ENCODE measurements around the gene NXNL1. TPM values are rescaled to one million over a fixed set of nuclear protein-coding genes. Genes with fewer than 3 reads are reported as not detected.

The NXNL1 gene
- total and polyA plus RNA-seq, 2 of the 13 experiments (the other 11 are each of a cell fraction or from before 2014, with no cell fraction given) = not detected

DNA sequence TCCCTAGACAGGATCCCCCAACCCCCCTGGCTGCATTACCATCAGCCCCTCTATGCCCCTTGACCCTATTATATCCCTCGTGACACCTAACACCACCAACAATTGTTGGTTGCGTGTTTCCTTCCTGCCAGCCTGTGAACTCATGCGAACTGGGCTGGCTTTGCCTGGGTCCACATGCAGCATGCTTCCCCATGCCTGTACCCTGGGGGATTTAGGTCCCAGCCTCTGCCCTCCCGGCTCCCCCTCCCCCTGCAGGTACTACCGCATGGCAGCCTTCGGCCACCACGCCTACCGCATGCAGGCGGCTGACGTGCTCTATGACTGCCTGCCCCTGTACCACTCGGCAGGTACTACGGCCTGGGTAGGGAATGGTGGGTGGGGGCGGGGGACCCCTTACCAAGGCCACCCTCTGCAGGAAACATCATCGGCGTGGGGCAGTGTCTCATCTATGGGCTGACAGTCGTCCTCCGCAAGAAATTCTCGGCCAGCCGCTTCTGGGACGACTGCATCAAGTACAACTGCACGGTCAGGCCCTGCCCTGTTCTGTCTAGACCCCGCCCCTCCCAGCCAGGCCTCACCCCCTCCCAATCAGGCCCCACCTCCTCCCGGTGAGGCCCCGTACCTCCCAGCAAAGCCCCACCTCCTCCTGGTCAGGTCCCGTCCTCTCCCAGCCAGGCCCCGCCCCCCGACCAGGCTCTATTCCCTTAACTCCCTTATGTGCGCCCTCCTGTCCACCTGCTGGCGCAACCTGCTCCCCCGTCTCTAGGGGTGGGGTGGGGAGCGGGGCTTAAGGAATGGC is 28.1 kb upstream of the NXNL1 start:
- CTCF ChIA-PET (ENCODE audit: low intra/inter-chr PET ratio, low total read pairs) = no interaction called here
- peaks cover 1 to 4% of the 10 kb centered on the region in 2 experiments; a peak in 1 of 5 replicates for H3K36me3 ChIP-seq (replicated peaks in 1 of 2; ENCODE audit: control insufficient read depth in 1 of 2, insufficient read depth in 2 of 2, low read length in 2 of 2)
- H3K27me3 ChIP-seq (ENCODE audit: control insufficient read depth in 1 of 2, insufficient read depth in 2 of 2, low read length in 2 of 2) = no peaks in the 10 kb centered on the region
- peak overlapping the region; percentile 8 to 67 (median 53); a peak in 5 of 6 replicates for H3K4me3 ChIP-seq (replicated peaks in 1 of 3; ENCODE audit: insufficient read depth in 1 of 3, low read depth in 2 of 3, low read length in 3 of 3)
- peak overlapping the region; percentile 38 for H3K27ac ChIP-seq (ENCODE audit: extremely low read length, insufficient read depth, low read length)
- H3K9ac ChIP-seq (ENCODE audit: insufficient read depth, low read depth, low read length) = peak overlapping the region; percentile 38
- DNase-seq (ENCODE audit: low spot score) (peak; percentile 88), ATAC-seq (peak; percentile 98), FAIRE-seq (peak; percentile 67)
- no TSS peak for BruUV-seq (replicated peaks)
- peaks cover 23% of the 10 kb centered on the region for H3K4me1 ChIP-seq (ENCODE audit: insufficient read depth, low read length)
- intact Hi-C loops (cut with micrococcal nuclease; ENCODE audit: unreplicated experiment) = no loop called here
- in situ Hi-C loops (cut with HindIII; ENCODE audit: extremely low pct_ligation_motif_present, low pct_unique_long_range_greater_than_20kb) = no loop called here
- POLR2A ChIA-PET = no interaction called here
- 0 out of 2 replicates have a peak, but pooled peaks cover 4% of the 10 kb centered on the region for H4K20me1 ChIP-seq (ENCODE audit: insufficient read depth, low read length)
- H3K9me3 ChIP-seq (ENCODE audit: low read length) = no peaks in the 10 kb centered on the region
- 31% methylated on average over 16 of the region's 31 CpGs for WGBS (ENCODE audit: low lambda C conversion rate)
- peak overlapping the region; percentile 63 for H3K4me2 ChIP-seq (ENCODE audit: low read depth, low read length)
- no peaks in the 10 kb centered on the region for H3K79me2 ChIP-seq (ENCODE audit: insufficient read depth, low read length)
- no peak overlapping the region for H2AFZ ChIP-seq (ENCODE audit: low read length)
- TF ChIP-seq SRF (IDR thresholded peaks at IDR 0.05; ENCODE audit: low read depth, low read length) = 0 out of 2 replicates have a peak, but pooled peaks have one; percentile 11
- no peak for TF ChIP-seq CHCHD3 (CRISPR knock-in tag; IDR thresholded peaks at IDR 0.05)
- 0 out of 2 replicates have a peak, but pooled peaks have one; percentile 41 for TF ChIP-seq HOXA5 (CRISPR knock-in tag; IDR thresholded peaks at IDR 0.05)
- peak; percentile 75; the same call in 1 of the 2 replicates for TF ChIP-seq ZNF709 (CRISPR knock-in tag; IDR thresholded peaks at IDR 0.05)
- TF ChIP-seq KDM3A (CRISPR knock-in tag; IDR thresholded peaks at IDR 0.05; ENCODE audit: low read depth) = 0 out of 2 replicates have a peak, but pooled peaks have one; percentile 53
- 0 out of 2 replicates have a peak, but pooled peaks have one; percentile 42 for TF ChIP-seq ARNT2 (CRISPR knock-in tag; IDR thresholded peaks at IDR 0.05; ENCODE audit: low read depth)
- TF ChIP-seq, protein P1, sequence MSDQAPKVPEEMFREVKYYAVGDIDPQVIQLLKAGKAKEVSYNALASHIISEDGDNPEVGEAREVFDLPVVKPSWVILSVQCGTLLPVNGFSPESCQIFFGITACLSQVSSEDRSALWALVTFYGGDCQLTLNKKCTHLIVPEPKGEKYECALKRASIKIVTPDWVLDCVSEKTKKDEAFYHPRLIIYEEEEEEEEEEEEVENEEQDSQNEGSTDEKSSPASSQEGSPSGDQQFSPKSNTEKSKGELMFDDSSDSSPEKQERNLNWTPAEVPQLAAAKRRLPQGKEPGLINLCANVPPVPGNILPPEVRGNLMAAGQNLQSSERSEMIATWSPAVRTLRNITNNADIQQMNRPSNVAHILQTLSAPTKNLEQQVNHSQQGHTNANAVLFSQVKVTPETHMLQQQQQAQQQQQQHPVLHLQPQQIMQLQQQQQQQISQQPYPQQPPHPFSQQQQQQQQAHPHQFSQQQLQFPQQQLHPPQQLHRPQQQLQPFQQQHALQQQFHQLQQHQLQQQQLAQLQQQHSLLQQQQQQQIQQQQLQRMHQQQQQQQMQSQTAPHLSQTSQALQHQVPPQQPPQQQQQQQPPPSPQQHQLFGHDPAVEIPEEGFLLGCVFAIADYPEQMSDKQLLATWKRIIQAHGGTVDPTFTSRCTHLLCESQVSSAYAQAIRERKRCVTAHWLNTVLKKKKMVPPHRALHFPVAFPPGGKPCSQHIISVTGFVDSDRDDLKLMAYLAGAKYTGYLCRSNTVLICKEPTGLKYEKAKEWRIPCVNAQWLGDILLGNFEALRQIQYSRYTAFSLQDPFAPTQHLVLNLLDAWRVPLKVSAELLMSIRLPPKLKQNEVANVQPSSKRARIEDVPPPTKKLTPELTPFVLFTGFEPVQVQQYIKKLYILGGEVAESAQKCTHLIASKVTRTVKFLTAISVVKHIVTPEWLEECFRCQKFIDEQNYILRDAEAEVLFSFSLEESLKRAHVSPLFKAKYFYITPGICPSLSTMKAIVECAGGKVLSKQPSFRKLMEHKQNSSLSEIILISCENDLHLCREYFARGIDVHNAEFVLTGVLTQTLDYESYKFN (CRISPR knock-in tag; conservative IDR thresholded peaks at IDR 0.05) = 0 out of 2 replicates have a peak, but pooled peaks have one; percentile 7
- TF ChIP-seq, protein P2, sequence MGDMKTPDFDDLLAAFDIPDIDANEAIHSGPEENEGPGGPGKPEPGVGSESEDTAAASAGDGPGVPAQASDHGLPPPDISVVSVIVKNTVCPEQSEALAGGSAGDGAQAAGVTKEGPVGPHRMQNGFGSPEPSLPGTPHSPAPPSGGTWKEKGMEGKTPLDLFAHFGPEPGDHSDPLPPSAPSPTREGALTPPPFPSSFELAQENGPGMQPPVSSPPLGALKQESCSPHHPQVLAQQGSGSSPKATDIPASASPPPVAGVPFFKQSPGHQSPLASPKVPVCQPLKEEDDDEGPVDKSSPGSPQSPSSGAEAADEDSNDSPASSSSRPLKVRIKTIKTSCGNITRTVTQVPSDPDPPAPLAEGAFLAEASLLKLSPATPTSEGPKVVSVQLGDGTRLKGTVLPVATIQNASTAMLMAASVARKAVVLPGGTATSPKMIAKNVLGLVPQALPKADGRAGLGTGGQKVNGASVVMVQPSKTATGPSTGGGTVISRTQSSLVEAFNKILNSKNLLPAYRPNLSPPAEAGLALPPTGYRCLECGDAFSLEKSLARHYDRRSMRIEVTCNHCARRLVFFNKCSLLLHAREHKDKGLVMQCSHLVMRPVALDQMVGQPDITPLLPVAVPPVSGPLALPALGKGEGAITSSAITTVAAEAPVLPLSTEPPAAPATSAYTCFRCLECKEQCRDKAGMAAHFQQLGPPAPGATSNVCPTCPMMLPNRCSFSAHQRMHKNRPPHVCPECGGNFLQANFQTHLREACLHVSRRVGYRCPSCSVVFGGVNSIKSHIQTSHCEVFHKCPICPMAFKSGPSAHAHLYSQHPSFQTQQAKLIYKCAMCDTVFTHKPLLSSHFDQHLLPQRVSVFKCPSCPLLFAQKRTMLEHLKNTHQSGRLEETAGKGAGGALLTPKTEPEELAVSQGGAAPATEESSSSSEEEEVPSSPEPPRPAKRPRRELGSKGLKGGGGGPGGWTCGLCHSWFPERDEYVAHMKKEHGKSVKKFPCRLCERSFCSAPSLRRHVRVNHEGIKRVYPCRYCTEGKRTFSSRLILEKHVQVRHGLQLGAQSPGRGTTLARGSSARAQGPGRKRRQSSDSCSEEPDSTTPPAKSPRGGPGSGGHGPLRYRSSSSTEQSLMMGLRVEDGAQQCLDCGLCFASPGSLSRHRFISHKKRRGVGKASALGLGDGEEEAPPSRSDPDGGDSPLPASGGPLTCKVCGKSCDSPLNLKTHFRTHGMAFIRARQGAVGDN (CRISPR knock-in tag; IDR thresholded peaks at IDR 0.05) = peak; percentile 88
- TF ChIP-seq ZFP36L2 (CRISPR knock-in tag; IDR thresholded peaks at IDR 0.05) = no peak
- TF ChIP-seq ZNF577 (CRISPR knock-in tag; IDR thresholded peaks at IDR 0.05; ENCODE audit: borderline replicate concordance, low read depth) = no peak
- TF ChIP-seq, protein P3, sequence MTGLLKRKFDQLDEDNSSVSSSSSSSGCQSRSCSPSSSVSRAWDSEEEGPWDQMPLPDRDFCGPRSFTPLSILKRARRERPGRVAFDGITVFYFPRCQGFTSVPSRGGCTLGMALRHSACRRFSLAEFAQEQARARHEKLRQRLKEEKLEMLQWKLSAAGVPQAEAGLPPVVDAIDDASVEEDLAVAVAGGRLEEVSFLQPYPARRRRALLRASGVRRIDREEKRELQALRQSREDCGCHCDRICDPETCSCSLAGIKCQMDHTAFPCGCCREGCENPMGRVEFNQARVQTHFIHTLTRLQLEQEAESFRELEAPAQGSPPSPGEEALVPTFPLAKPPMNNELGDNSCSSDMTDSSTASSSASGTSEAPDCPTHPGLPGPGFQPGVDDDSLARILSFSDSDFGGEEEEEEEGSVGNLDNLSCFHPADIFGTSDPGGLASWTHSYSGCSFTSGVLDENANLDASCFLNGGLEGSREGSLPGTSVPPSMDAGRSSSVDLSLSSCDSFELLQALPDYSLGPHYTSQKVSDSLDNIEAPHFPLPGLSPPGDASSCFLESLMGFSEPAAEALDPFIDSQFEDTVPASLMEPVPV (CRISPR knock-in tag; IDR thresholded peaks at IDR 0.05) = peak; percentile 59; the same call in 1 of the 2 replicates
- peak; percentile 43; the same call in 1 of the 2 replicates for TF ChIP-seq ZNF782 (CRISPR knock-in tag; IDR thresholded peaks at IDR 0.05; ENCODE audit: borderline replicate concordance)

Measured in HepG2 (cell line).